Smooth muscle cell (in vitro differentiated cells): ENCODE measurements around the gene PIGR. TPM values are rescaled to one million over a fixed set of nuclear protein-coding genes. Genes with fewer than 3 reads are reported as not detected.

ENCODE experiments used
- DNase-seq: peaks from one replicate; lab custom pipeline; 2025; ENCODE audit not compliant: unreplicated experiment; lab: John Stamatoyannopoulos, UW
- H2AFZ ChIP-seq: fragments of 200-600 bp; sonication (generic); 2 replicates; pipeline ENCODE4 v1.6.0; 2016; ENCODE audit warnings: antibody characterized with exemption, low read depth, mild to moderate bottlenecking
- H3F3A ChIP-seq: fragments of 200-600 bp; sonication (generic); 2 replicates; pipeline ENCODE4 v1.6.0; 2017; ENCODE audit warnings: antibody characterized with exemption, low read depth
- H3K27ac ChIP-seq: fragments of 200-600 bp; sonication (generic); 2 replicates; pipeline ENCODE4 v1.5.1; 2016; ENCODE audit warnings: low read depth, mild to moderate bottlenecking
- H3K27me3 ChIP-seq: fragments of 200-600 bp; sonication (generic); 2 replicates; pipeline ENCODE4 v1.6.1; 2016; ENCODE audit warnings: low read depth, mild to moderate bottlenecking
- H3K36me3 ChIP-seq: fragments of 200-600 bp; sonication (generic); 2 replicates; pipeline ENCODE4 v1.5.1; 2016; ENCODE audit warnings: low read depth
- H3K4me1 ChIP-seq: fragments of 200-600 bp; sonication (generic); 2 replicates; pipeline ENCODE4 v1.5.1; 2016; ENCODE audit warnings: low read depth
- H3K4me2 ChIP-seq: fragments of 200-600 bp; sonication (generic); 2 replicates; pipeline ENCODE4 v1.6.0; 2016; ENCODE audit warnings: mild to moderate bottlenecking
- H3K4me3 ChIP-seq: fragments of 200-600 bp; sonication (generic); 2 replicates; pipeline ENCODE4 v1.5.1; 2016; ENCODE audit warnings: mild to moderate bottlenecking
- H3K79me2 ChIP-seq: fragments of 200-600 bp; sonication (generic); 2 replicates; pipeline ENCODE4 v1.6.0; 2016; ENCODE audit warnings: low read depth, mild to moderate bottlenecking
- H3K9ac ChIP-seq: fragments of 200-600 bp; sonication (generic); 2 replicates; pipeline ENCODE4 v1.6.0; 2016; ENCODE audit warnings: low read depth
- H3K9me3 ChIP-seq: fragments of 200-600 bp; sonication (generic); replicated peaks from 2 replicates; pipeline ENCODE4 v1.5.1; 2016; ENCODE audit warnings: low read depth
- H4K20me1 ChIP-seq: fragments of 200-600 bp; sonication (generic); 2 replicates; pipeline ENCODE4 v1.6.0; 2016; ENCODE audit warnings: low read depth
- WGBS: methylation state at CpG from one replicate; pipeline ENCODE4 v1.1.7; 2016; ENCODE audit warnings: low lambda C conversion rate; 5-methylcytosine and 5-hydroxymethylcytosine counted together
- polyA plus RNA-seq: library from polyadenylated mRNA; unstranded; fragments of >200 nt; fragmentation: Nextera tagmentation; extraction: Ambion mirVana; gene quantifications from 2 replicates; pipeline ENCODE4 v1.2.1, GENCODE V29; 2016
- total RNA-seq: library from RNA; depleted of rRNA; stranded (reverse); fragments of >200 nt; gene quantifications from 2 replicates; pipeline ENCODE4 v1.2.3, GENCODE V29; 2014
- TF ChIP-seq, protein P1 (sequence below): fragments of 200-600 bp; sonication (generic); IDR thresholded peaks from 2 replicates; pipeline ENCODE4 v1.5.1; 2017; ENCODE audit warnings: borderline replicate concordance, mild to moderate bottlenecking, antibody characterized with exemption; ENCODE audit not compliant: insufficient read depth, poor library complexity, severe bottlenecking

Gene PIGR
- total and polyA plus RNA-seq, 2 experiments from 2014 or later = not detected

DNA sequence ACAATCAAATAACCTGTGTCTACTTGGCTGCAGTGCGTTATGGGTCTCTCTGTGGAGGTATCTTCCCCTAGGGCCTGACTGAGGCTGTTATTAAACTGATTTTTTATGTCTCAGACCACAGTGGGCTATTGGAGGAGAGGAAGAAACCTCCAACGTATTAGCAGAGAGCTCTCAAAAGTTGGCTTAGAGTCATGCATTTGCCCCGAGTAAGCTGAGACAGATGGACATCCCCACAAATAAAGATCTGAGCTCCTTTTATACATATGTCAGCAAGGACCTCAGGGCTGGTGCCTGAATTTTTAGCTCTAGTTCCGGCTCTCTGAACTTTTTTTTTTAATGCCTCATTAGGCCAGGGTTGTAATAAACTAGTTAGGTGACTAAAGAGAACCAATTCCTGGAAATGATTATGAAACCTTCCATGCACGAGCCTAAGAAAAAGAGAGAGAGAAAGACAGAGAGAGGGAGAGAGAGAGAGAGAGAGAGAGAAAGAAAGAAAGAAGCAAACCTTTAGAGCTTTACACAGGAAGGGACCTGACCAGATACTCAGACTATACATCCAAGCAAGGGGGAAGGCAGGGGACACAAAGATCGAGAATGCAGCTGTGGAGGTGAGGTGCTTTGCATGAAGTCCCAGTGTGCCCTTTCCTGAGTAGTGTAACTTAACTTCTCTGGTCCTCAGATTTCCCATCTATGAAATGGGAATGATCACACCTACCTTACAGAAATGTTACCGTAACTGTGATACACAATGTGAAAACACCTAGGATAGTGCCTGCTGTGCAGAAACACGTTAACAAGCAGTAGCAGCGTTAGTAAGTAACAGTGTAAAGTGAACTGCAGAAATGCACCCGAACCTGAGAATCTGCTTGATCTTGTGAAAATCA is 8.4 kb upstream of the PIGR start:
- Histone ChIP-seq H3K9ac (no peak overlapping the region), H3K4me2 (no peak overlapping the region), H3K9me3 (no peaks in the 10 kb centered on the region), H3K4me3 (no peak overlapping the region), H3K27me3 (peaks cover 3% of the 10 kb centered on the region), H3K27ac (no peak overlapping the region), H4K20me1 (no peaks in the 10 kb centered on the region), H3K4me1 (peaks cover 4% of the 10 kb centered on the region), H3K79me2 (no peaks in the 10 kb centered on the region), H2AFZ (peak overlapping the region; percentile 94), H3K36me3 (no peaks in the 10 kb centered on the region), H3F3A (no peaks in the 10 kb centered on the region)
- WGBS = 89% methylated on average over 10 of the region's 10 CpGs
- TF ChIP-seq, protein P1, sequence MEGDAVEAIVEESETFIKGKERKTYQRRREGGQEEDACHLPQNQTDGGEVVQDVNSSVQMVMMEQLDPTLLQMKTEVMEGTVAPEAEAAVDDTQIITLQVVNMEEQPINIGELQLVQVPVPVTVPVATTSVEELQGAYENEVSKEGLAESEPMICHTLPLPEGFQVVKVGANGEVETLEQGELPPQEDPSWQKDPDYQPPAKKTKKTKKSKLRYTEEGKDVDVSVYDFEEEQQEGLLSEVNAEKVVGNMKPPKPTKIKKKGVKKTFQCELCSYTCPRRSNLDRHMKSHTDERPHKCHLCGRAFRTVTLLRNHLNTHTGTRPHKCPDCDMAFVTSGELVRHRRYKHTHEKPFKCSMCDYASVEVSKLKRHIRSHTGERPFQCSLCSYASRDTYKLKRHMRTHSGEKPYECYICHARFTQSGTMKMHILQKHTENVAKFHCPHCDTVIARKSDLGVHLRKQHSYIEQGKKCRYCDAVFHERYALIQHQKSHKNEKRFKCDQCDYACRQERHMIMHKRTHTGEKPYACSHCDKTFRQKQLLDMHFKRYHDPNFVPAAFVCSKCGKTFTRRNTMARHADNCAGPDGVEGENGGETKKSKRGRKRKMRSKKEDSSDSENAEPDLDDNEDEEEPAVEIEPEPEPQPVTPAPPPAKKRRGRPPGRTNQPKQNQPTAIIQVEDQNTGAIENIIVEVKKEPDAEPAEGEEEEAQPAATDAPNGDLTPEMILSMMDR = no peak
- no peak for DNase-seq

GRCh38 chr1:206953626-206954025 is 7.4 kb upstream of the PIGR start:
- TF ChIP-seq, protein P1 = no peak
- H3K4me1 ChIP-seq = peaks cover 4% of the 10 kb centered on the region

DNA sequence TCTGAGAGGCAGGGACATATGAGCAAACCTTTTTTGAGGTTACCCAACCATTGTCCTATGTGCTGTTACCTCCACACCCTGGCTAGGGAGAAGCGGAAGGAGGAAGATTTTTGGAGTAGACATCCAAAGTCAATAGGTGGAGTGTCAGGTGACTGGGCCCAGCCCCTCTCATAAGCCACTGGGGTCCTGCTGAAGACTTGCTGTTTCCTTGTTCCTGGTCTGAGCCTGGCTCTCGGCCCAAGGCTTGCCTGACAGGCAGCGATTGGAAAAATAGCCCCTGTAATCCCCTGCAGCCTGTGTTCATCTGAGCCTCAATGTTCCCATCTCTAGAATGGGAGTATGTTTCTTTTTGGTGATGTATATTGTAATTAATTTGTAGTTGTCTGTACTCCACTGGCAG is 6.9 kb upstream of the PIGR start:
- WGBS = 96% methylated on average over 3 of the region's 3 CpGs
- Histone ChIP-seq H3K79me2 (no peaks in the 10 kb centered on the region), H3K9ac (no peak overlapping the region), H3K9me3 (no peaks in the 10 kb centered on the region), H3K4me1 (peaks cover 4% of the 10 kb centered on the region), H3F3A (no peaks in the 10 kb centered on the region), H3K27ac (no peak overlapping the region), H3K36me3 (no peaks in the 10 kb centered on the region), H3K4me2 (no peak overlapping the region), H3K4me3 (no peak overlapping the region), H3K27me3 (peaks cover 19% of the 10 kb centered on the region), H4K20me1 (no peaks in the 10 kb centered on the region), H2AFZ (no peak overlapping the region)
- TF ChIP-seq, protein P1 = no peak
- DNase-seq = no peak

More at GRCh38 chr1:206953626-206954025, 7.4 kb upstream of the PIGR start:
- no peak overlapping the region for H2AFZ ChIP-seq
- no peak for DNase-seq
- H3K4me3 ChIP-seq = no peak overlapping the region
- no peaks in the 10 kb centered on the region for H3K36me3 ChIP-seq
- 98% methylated on average over 2 of the region's 2 CpGs for WGBS
- H3K27ac ChIP-seq = no peak overlapping the region
- no peak overlapping the region for H3K4me2 ChIP-seq
- H3K9me3 ChIP-seq = no peaks in the 10 kb centered on the region
- H4K20me1 ChIP-seq = no peaks in the 10 kb centered on the region
- no peaks in the 10 kb centered on the region for H3K79me2 ChIP-seq
- H3F3A ChIP-seq = no peaks in the 10 kb centered on the region
- peaks cover 14% of the 10 kb centered on the region for H3K27me3 ChIP-seq
- H3K9ac ChIP-seq = no peak overlapping the region
